GM20000 (cell line): ENCODE measurements around the gene EML5.

Experiments
- DNase-seq: peaks from one replicate; pipeline ENCODE4 v3.0.0; 2012; ENCODE audit warnings: low spot score
- TF ChIP-seq, protein P1 (sequence below): IDR thresholded peaks from 2 replicates; pipeline ENCODE4 v1.5.1; 2012; ENCODE audit warnings: mild to moderate bottlenecking, control low read depth; ENCODE audit errors: extremely low read depth, missing control alignments

Gene EML5

DNA sequence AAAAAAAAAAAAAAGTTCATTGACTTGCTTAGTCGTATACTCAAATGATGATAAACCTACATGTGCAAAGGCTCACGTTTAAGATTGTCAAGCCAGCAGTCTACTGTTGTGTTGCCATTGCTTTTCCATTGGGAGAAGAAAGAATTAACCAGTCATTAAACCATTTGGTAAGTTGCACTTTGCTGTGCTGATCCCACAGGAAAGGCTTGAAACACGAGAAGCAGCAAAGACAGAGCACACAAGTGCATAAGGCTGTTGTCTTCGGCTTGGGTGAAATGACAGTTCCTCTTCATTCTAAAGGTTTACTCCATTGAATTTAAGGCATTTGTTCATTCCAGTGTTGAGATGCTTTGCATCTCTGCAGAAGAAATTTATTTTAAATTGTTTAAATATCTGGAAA is 179.8 kb downstream of the EML5 start:
- DNase-seq: no peak
- TF ChIP-seq, protein P1, sequence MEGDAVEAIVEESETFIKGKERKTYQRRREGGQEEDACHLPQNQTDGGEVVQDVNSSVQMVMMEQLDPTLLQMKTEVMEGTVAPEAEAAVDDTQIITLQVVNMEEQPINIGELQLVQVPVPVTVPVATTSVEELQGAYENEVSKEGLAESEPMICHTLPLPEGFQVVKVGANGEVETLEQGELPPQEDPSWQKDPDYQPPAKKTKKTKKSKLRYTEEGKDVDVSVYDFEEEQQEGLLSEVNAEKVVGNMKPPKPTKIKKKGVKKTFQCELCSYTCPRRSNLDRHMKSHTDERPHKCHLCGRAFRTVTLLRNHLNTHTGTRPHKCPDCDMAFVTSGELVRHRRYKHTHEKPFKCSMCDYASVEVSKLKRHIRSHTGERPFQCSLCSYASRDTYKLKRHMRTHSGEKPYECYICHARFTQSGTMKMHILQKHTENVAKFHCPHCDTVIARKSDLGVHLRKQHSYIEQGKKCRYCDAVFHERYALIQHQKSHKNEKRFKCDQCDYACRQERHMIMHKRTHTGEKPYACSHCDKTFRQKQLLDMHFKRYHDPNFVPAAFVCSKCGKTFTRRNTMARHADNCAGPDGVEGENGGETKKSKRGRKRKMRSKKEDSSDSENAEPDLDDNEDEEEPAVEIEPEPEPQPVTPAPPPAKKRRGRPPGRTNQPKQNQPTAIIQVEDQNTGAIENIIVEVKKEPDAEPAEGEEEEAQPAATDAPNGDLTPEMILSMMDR: no peak

DNA sequence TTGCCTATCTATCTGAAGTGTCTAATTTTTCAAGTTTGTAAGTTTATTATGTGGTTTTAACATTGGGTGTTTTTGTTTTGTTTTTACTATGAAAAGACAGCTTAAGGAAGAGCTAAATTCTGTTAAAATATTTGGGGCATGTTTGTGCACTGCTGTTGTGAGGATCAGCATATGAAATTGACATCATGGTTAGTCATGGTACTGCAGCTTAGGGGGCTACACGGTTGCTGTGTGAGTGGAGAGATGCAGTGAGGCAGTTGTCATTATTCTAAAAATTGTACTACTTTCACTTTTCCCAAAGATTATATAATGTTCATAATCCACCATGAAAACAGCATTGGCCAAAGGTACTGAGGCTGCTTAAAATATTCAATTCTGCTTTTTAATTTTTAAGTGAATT is 180.9 kb downstream of the EML5 start:
- TF ChIP-seq, protein P1: no peak
- no peak for DNase-seq

DNA sequence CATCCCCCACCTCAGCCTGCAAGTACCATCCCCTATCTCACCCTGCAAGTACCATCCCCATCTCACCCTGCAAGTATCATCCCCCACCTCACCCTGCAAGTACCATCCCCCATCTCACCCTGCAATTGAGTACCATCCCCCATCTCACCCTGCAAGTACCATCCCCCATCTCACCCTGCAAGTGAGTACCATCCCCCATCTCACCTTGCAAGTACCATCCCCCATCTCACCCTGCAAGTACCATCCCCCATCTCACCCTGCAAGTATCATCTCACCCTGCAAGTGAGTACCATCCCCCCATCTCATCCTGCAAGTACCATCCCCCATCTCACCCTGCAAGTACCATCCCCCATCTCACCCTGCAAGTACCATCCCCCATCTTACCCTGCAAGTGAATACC is 184.9 kb downstream of the EML5 start:
- TF ChIP-seq, protein P1: no peak
- no peak for DNase-seq

DNA sequence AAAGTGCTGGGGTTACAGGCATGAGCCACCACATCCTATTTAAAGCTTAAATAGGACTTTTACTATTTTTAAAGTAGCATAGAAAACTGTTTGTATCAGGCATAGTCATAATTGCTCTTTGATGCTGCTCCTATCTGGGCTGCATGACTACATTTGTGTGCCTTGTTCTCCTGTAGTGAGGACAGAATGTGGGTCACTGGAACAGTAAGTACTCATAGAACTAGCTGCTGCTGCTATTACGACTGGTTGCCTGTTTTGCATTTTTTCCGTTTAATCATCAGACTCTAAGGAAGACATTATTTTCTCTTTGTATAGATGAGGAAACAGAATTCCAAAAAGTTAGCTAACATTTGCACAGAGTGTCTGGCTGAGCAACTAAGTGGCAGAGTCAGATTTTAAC is 187.2 kb downstream of the EML5 start:
- DNase-seq: no peak
- TF ChIP-seq, protein P1: no peak

DNA sequence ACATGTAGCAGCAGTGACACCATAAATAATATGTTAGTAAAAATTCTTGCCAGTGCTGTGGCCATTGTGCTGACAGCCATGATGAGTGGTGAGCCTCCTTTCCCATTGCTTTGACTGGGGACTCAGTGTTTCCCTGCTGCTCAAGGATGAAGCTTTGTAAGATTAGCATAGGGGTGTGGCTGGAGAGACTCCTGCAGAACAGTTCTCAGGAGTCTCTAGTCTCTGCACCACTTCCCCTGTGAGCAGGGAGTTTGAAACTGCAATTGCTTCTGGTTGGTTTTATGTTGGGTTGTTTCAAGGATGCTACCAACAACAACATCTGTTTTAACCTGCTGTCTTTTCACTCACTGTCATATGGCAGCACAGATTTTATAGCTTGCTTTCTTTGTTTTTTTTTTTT is 188.5 kb downstream of the EML5 start:
- TF ChIP-seq, protein P1: no peak
- DNase-seq: no peak

DNA sequence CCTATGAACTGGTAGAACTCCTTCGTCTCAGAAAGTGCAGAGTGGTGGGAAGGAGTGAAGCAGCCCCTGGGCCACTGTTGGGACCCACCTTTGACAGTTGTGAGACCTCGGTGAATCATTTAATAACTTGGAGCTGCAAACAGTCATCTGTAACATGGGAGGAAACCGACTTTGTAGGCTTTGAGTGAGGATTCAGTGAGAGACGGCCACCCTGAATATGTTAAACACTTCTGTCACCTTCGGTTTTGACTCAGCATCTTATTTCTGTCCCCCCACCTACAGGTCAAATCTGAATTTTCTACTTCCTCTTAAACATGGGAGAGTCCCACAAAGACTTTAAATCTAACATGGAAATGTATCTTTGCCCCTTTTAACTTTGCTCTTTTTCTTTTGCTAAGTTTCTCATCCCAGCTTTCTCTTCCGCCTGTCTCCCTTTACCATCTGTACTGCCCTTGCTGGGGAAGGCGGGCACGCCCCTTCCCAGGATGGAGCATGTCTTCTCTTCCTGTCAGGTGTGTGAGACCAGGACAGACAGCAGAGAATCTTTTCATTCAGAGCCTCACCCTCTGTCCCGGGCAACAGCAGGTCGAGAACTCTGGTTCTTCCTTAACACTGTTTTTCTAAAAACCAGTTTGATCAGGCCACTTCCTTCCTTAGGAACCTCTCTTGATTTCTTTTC is 192.9 kb downstream of the EML5 start:
- TF ChIP-seq, protein P1: no peak
- DNase-seq: peak; percentile 71

DNA sequence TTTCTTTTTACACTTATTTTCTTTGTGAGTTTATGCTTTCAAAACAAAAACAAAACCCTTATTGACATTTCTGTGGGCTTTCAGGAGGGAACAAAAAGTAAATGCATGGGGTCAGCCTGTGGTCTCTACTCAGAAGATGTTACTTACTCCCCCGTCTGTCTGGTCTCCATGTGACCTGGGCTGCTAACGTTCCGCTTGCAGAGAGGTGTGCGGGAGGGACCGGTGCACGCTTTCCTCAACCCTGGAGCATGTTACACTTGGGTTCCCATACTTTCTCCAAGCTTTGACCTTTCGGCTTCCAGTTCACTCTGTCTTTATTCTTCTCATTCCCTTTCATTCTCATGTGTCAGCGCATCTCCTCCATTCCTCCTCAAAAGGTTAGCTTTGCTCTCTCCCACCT is 193.4 kb downstream of the EML5 start:
- peak; percentile 31 for DNase-seq
- TF ChIP-seq, protein P1: no peak
